ENCODE results near the gene CHAD.

CHAD gene

GRCh38 chr17:50514388-50514787 lies 45.7 kb upstream of the CHAD start:
- H3K36me3 ChIP-seq = no peaks in the 10 kb centered on the region
- H3K27ac ChIP-seq = no peak overlapping the region
- no peak overlapping the region for H3K4me3 ChIP-seq
- H3K27me3 ChIP-seq = no peaks in the 10 kb centered on the region
- no peak for DNase-seq
- TF ChIP-seq, protein P1, sequence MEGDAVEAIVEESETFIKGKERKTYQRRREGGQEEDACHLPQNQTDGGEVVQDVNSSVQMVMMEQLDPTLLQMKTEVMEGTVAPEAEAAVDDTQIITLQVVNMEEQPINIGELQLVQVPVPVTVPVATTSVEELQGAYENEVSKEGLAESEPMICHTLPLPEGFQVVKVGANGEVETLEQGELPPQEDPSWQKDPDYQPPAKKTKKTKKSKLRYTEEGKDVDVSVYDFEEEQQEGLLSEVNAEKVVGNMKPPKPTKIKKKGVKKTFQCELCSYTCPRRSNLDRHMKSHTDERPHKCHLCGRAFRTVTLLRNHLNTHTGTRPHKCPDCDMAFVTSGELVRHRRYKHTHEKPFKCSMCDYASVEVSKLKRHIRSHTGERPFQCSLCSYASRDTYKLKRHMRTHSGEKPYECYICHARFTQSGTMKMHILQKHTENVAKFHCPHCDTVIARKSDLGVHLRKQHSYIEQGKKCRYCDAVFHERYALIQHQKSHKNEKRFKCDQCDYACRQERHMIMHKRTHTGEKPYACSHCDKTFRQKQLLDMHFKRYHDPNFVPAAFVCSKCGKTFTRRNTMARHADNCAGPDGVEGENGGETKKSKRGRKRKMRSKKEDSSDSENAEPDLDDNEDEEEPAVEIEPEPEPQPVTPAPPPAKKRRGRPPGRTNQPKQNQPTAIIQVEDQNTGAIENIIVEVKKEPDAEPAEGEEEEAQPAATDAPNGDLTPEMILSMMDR (IDR thresholded peaks at IDR 0.05) = no peak
- no peaks in the 10 kb centered on the region for H3K9me3 ChIP-seq
- H3K4me1 ChIP-seq = peaks cover 0 to 6% (median 0%) of the 10 kb centered on the region in 4 donors
- intact Hi-C loops (cut with DNase I; ENCODE audit: low total_unique reads) = no loop called here

- intact Hi-C loops (cut with DNase I; ENCODE audit: low total_unique reads) = no loop called here
- DNase-seq = no peak
- H3K27me3 ChIP-seq = no peaks in the 10 kb centered on the region
- H3K36me3 ChIP-seq = no peaks in the 10 kb centered on the region
- no peaks in the 10 kb centered on the region for H3K9me3 ChIP-seq
- H3K4me1 ChIP-seq = peaks cover 0 to 13% (median 4%) of the 10 kb centered on the region in 4 donors
- TF ChIP-seq, protein P1 (IDR thresholded peaks at IDR 0.05) = no peak
- no peak overlapping the region for H3K27ac ChIP-seq
- no peak overlapping the region for H3K4me3 ChIP-seq
Measured at GRCh38 chr17:50513495-50513894, 44.8 kb upstream of the CHAD start.

- TF ChIP-seq, protein P1 (IDR thresholded peaks at IDR 0.05) = no peak
Measured at GRCh38 chr17:50511058-50511457, 42.4 kb upstream of the CHAD start.

GRCh38 chr17:50508573-50509460 lies 40.1 kb upstream of the CHAD start:
- TF ChIP-seq, protein P1 (IDR thresholded peaks at IDR 0.05) = no peak
- Histone ChIP-seq H3K36me3 (no peaks in the 10 kb centered on the region), H3K9me3 (no peaks in the 10 kb centered on the region), H3K4me3 (peak overlapping the region; percentile 60 to 84), H3K27me3 (peaks cover 0 to 2% of the 10 kb centered on the region in 2 donors), H3K27ac (peak overlapping the region; percentile 66 to 79), H3K4me1 (peaks cover 0 to 18% (median 9%) of the 10 kb centered on the region in 4 donors)
- intact Hi-C loops (cut with DNase I; ENCODE audit: low total_unique reads) = no loop called here
- no peak for DNase-seq

More at GRCh38 chr17:50511058-50511457, 42.4 kb upstream of the CHAD start:
- intact Hi-C loops (cut with DNase I; ENCODE audit: low total_unique reads) = no loop called here
- no peak overlapping the region for H3K4me3 ChIP-seq
- no peaks in the 10 kb centered on the region for H3K27me3 ChIP-seq
- H3K4me1 ChIP-seq = peaks cover 0 to 23% (median 9%) of the 10 kb centered on the region in 4 donors
- no peaks in the 10 kb centered on the region for H3K36me3 ChIP-seq
- H3K27ac ChIP-seq = no peak overlapping the region
- no peaks in the 10 kb centered on the region for H3K9me3 ChIP-seq
- no peak for DNase-seq

GRCh38 chr17:50507871-50508572 lies 39.3 kb upstream of the CHAD start, which contains the start of gene MYCBPAP:
TSS of gene MYCBPAP (plus strand) at chr17:50508439. CDS start at chr17:50508675, 236 bp downstream.
- H3K27me3 ChIP-seq = peaks cover 0 to 2% of the 10 kb centered on the region in 2 donors
- H3K9me3 ChIP-seq = no peaks in the 10 kb centered on the region
- TF ChIP-seq, protein P1 (IDR thresholded peaks at IDR 0.05) = no peak
- intact Hi-C loops (cut with DNase I; ENCODE audit: low total_unique reads) = no loop called here
- peaks cover 0 to 18% (median 9%) of the 10 kb centered on the region in 4 donors for H3K4me1 ChIP-seq
- peak within 1 kb of the TSS; percentile 66 to 79 for H3K27ac ChIP-seq
- no peaks in the 10 kb centered on the region for H3K36me3 ChIP-seq
- DNase-seq = peak; percentile 83 to 90
- H3K4me3 ChIP-seq = peak within 1 kb of the TSS; percentile 60 to 84

All from tibial artery (tissue), 4 donors.